Measurements from ENCODE around the gene CENPL.

The CENPL gene

GRCh38 chr1:173753830-173754229 is 70.9 kb downstream of the CENPL start:
- DNase-seq = no peak
